Esophagus squamous epithelium (tissue), 5 donors: ENCODE measurements around the gene RANBP1. TPM values are rescaled to one million over a fixed set of nuclear protein-coding genes. Genes with fewer than 3 reads are reported as not detected.

Experiments used
- DNase-seq: peaks from one replicate; lab custom pipeline; 2025; lab: John Stamatoyannopoulos, UW
- H3K27ac ChIP-seq, 4 donors: fragments of 200-600 bp; sonication (generic); one replicate each; pipeline ENCODE4 v1.5.1; 2016 to 2019; ENCODE audit warnings: mild to moderate bottlenecking in 1 of 4
- H3K27me3 ChIP-seq, 4 donors: fragments of 200-600 bp; sonication (generic); 1 replicate in 3 of 4; 2 replicates in 1 of 4; pipeline versions ENCODE4 v1.5.1 to v1.6.0; 2017 to 2021; ENCODE audit warnings: antibody characterized with exemption in 1 of 4
- H3K36me3 ChIP-seq, 3 donors: fragments of 200-600 bp; sonication (generic); one replicate each; pipeline ENCODE4 v1.5.1; 2016 to 2019
- H3K4me1 ChIP-seq, 3 donors: fragments of 200-600 bp; sonication (generic); one replicate each; pipeline ENCODE4 v1.5.1; 2017 to 2019
- H3K4me3 ChIP-seq, 4 donors: fragments of 200-600 bp; sonication (generic); 1 replicate in 3 of 4; 2 replicates in 1 of 4; pipeline ENCODE4 v1.5.1; 2016 to 2019; ENCODE audit warnings: mild to moderate bottlenecking in 2 of 4, moderate library complexity in 1 of 4
- H3K9me3 ChIP-seq, 3 donors: fragments of 200-600 bp; sonication (generic); one replicate each; pipeline ENCODE4 v1.5.1; 2016 to 2019
- CTCF ChIP-seq, 6 experiments: fragments of 450-650 bp in 4 of 6; fragments of 200-600 bp in 2 of 6; sonication (generic) in 2 of 6; IDR thresholded peaks; one replicate each; pipeline ENCODE4 v1.5.1; 2016 to 2019; ENCODE audit warnings: antibody characterized with exemption in 6 of 6, mild to moderate bottlenecking in 4 of 6, moderate library complexity in 4 of 6
- POLR2A ChIP-seq, 4 donors: fragments of 450-650 bp; IDR thresholded peaks; one replicate each; pipeline ENCODE4 v1.6.1; 2017; ENCODE audit warnings: antibody characterized with exemption in 4 of 4, mild to moderate bottlenecking in 4 of 4, moderate library complexity in 3 of 4
- WGBS, 2 donors: methylation state at CpG; one replicate each; pipeline ENCODE4 v1.1.5; 2018; 5-methylcytosine and 5-hydroxymethylcytosine counted together
- intact Hi-C: fragments of 100-400 bp; cut with DNase I; formaldehyde crosslinking; loops from one replicate; pipeline ENCODE4 v1.15.0; 2022
- total RNA-seq, 4 donors: library from RNA; depleted of rRNA; stranded (reverse); fragments of >200 nt; gene quantifications; one replicate each; pipeline ENCODE4 v1.1.0, GENCODE V29; 2016
- donor health status: DM: yes; HTN: yes; CAD: no.

The RANBP1 gene
- total RNA-seq, 4 donors from 2014 or later: 178 to 358 (median 212) TPM

- intact Hi-C loops: no loop called here
- 60 to 64% methylated on average over 1 to 2 of the region's 2 CpGs for WGBS, 2 donors
Measured at GRCh38 chr22:20128619-20128901, 12.7 kb downstream of the RANBP1 start.

GRCh38 chr22:20128902-20129746 is 13.2 kb downstream of the RANBP1 start:
- DNase-seq: no peak
- intact Hi-C loops: no loop called here
- TF ChIP-seq POLR2A (IDR thresholded peaks at IDR 0.05) (no peak), CTCF (IDR thresholded peaks at IDR 0.05) (peak in 5 of 6 experiments; percentile 18 to 61 (median 29))
- Histone ChIP-seq H3K36me3 (peaks cover 10 to 38% (median 14%) of the 10 kb centered on the region in 3 donors), H3K4me3 (no peak overlapping the region), H3K27me3 (no peaks in the 10 kb centered on the region), H3K4me1 (peaks cover 21 to 33% (median 23%) of the 10 kb centered on the region in 3 donors), H3K27ac (no peak overlapping the region), H3K9me3 (no peaks in the 10 kb centered on the region)
- WGBS, 2 donors: 26 to 29% methylated on average over 7 to 12 of the region's 18 CpGs

More at GRCh38 chr22:20128619-20128901, 12.7 kb downstream of the RANBP1 start:
- Histone ChIP-seq H3K27me3 (no peaks in the 10 kb centered on the region), H3K27ac (no peak overlapping the region), H3K4me1 (peaks cover 17 to 27% (median 18%) of the 10 kb centered on the region in 3 donors), H3K9me3 (no peaks in the 10 kb centered on the region), H3K36me3 (peaks cover 10 to 44% (median 14%) of the 10 kb centered on the region in 3 donors), H3K4me3 (no peak overlapping the region)
- no peak for DNase-seq
- TF ChIP-seq CTCF (IDR thresholded peaks at IDR 0.05): no peak
- TF ChIP-seq POLR2A (IDR thresholded peaks at IDR 0.05): no peak

GRCh38 chr22:20129747-20130014 is 13.8 kb downstream of the RANBP1 start:
- H3K9me3 ChIP-seq: no peaks in the 10 kb centered on the region

GRCh38 chr22:20130319-20130718 is 14.4 kb downstream of the RANBP1 start:
- DNase-seq: no peak
- TF ChIP-seq POLR2A (IDR thresholded peaks at IDR 0.05): no peak
- TF ChIP-seq CTCF (IDR thresholded peaks at IDR 0.05): peak in 1 of 6 experiments; percentile 12
- no peaks in the 10 kb centered on the region for H3K9me3 ChIP-seq
- H3K4me3 ChIP-seq: peak overlapping the region in 1 of 4 donors; percentile 98
- 60 to 83% methylated on average over 1 to 2 of the region's 3 CpGs for WGBS, 2 donors
- peak overlapping the region in 3 of 4 donors; percentile 89 to 98 (median 98) for H3K27ac ChIP-seq
- intact Hi-C loops: no loop called here
- H3K27me3 ChIP-seq: no peaks in the 10 kb centered on the region
- peaks cover 23 to 45% (median 35%) of the 10 kb centered on the region in 3 donors for H3K4me1 ChIP-seq
- H3K36me3 ChIP-seq: peaks cover 6 to 26% (median 12%) of the 10 kb centered on the region in 3 donors

More at GRCh38 chr22:20129747-20130014, 13.8 kb downstream of the RANBP1 start:
- no peaks in the 10 kb centered on the region for H3K27me3 ChIP-seq
- 50 to 100% methylated on average over 1 of the region's 3 CpGs for WGBS, 2 donors
- no peak for TF ChIP-seq CTCF (IDR thresholded peaks at IDR 0.05)
- no peak for TF ChIP-seq POLR2A (IDR thresholded peaks at IDR 0.05)
- no peak overlapping the region for H3K4me3 ChIP-seq
- H3K4me1 ChIP-seq: peaks cover 23 to 38% (median 29%) of the 10 kb centered on the region in 3 donors
- peaks cover 10 to 33% (median 14%) of the 10 kb centered on the region in 3 donors for H3K36me3 ChIP-seq
- DNase-seq: no peak
- intact Hi-C loops: no loop called here
- H3K27ac ChIP-seq: no peak overlapping the region
